RWPE2 (cell line): Measurements from ENCODE around the gene RASSF6.
A peak's percentile ranks its signal among the peaks of the same experiment; 100 is the strongest.
"Not testable (repeated sequence)": the region's sequence is repeated elsewhere in the genome, so short reads cannot be mapped to it uniquely, and the experiment has no call there.

Source experiments
- ATAC-seq: fragments of 200-7000 bp; cut with Tn5 transposase; 3 replicates; pipeline ENCODE4 v1.9.1; 2021; ENCODE audit warnings: low read depth
- DNase-seq: peaks from one replicate; pipeline ENCODE4 v3.0.0-alpha.2; 2020; ENCODE audit warnings: low spot score
- H3K27ac ChIP-seq: fragments of 450-650 bp; 2 replicates; pipeline ENCODE4 v1.5.1; 2017; ENCODE audit warnings: mild to moderate bottlenecking; ENCODE audit not compliant: poor library complexity, severe bottlenecking
- H3K27me3 ChIP-seq: fragments of 250-450 bp; sonication (Bioruptor Pico); 2 replicates; pipeline ENCODE4 v1.5.1; 2021; ENCODE audit warnings: mild to moderate bottlenecking, moderate library complexity; ENCODE audit not compliant: insufficient read depth, poor library complexity, severe bottlenecking
- H3K36me3 ChIP-seq: fragments of 250-450 bp; sonication (Bioruptor Pico); 2 replicates; pipeline ENCODE4 v1.5.1; 2020; ENCODE audit warnings: low read depth, mild to moderate bottlenecking, moderate library complexity
- H3K4me1 ChIP-seq: fragments of 250-450 bp; sonication (Bioruptor Pico); 2 replicates; pipeline ENCODE4 v1.5.1; 2021; ENCODE audit warnings: mild to moderate bottlenecking, moderate library complexity; ENCODE audit not compliant: insufficient read depth, poor library complexity, severe bottlenecking
- H3K4me3 ChIP-seq: fragments of 250-450 bp; sonication (Bioruptor Pico); 2 replicates; pipeline ENCODE4 v1.5.1; 2021; ENCODE audit warnings: mild to moderate bottlenecking, moderate library complexity; ENCODE audit not compliant: severe bottlenecking
- H3K9me3 ChIP-seq: fragments of 250-450 bp; sonication (Bioruptor Pico); 2 replicates; pipeline ENCODE4 v1.5.1; 2021; ENCODE audit warnings: mild to moderate bottlenecking, moderate library complexity; ENCODE audit not compliant: severe bottlenecking
- CTCF ChIP-seq: fragments of 450-650 bp; IDR thresholded peaks from one replicate; pipeline ENCODE4 v1.5.1; 2017; ENCODE audit warnings: mild to moderate bottlenecking, moderate library complexity; ENCODE audit not compliant: poor library complexity, severe bottlenecking

RASSF6 gene

DNA sequence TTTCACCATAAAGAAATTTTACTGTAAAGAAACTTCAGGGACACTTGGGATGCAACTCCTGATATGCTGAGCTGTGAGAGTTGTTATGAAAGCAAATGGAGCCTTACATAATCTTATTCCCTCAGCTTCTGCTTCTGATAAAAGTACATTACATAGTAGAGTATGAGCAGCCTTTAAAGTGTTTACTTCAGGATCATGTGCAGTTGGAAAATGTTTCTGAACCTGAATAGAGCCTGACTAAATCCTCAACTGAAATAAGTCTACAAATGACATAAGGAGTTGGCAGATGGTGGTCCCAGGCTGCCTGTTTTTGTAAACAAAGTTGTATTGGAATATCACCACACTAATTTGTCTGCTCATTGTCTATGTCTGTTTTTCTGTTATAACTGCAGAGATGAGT, 19.3 kb downstream of the RASSF6 start:
- no peak for ATAC-seq
- H3K9me3 ChIP-seq: no peaks in the 10 kb centered on the region
- no peak for TF ChIP-seq CTCF
- H3K36me3 ChIP-seq: no peaks in the 10 kb centered on the region
- H3K27ac ChIP-seq: no peak overlapping the region
- no peak overlapping the region for H3K4me3 ChIP-seq
- no peak for DNase-seq
- no peaks in the 10 kb centered on the region for H3K27me3 ChIP-seq
- peaks cover 15% of the 10 kb centered on the region for H3K4me1 ChIP-seq

GRCh38 chr4:73599182-73599581, 21.1 kb downstream of the RASSF6 start:
- Histone ChIP-seq H3K9me3 (no peaks in the 10 kb centered on the region), H3K27ac (peak overlapping the region; percentile 51), H3K27me3 (no peaks in the 10 kb centered on the region), H3K4me3 (no peak overlapping the region), H3K36me3 (no peaks in the 10 kb centered on the region), H3K4me1 (peaks cover 15% of the 10 kb centered on the region)
- ATAC-seq: peak; percentile 94
- TF ChIP-seq CTCF: no peak
- no peak for DNase-seq

- Histone ChIP-seq H3K27ac (no peak overlapping the region), H3K27me3 (no peaks in the 10 kb centered on the region), H3K4me3 (no peak overlapping the region), H3K9me3 (no peaks in the 10 kb centered on the region), H3K4me1 (peaks cover 15% of the 10 kb centered on the region), H3K36me3 (no peaks in the 10 kb centered on the region)
- ATAC-seq (no peak), DNase-seq (no peak)
- no peak for TF ChIP-seq CTCF
Measured at GRCh38 chr4:73597594-73597993, 22.6 kb downstream of the RASSF6 start.

GRCh38 chr4:73597183-73597582, 23.1 kb downstream of the RASSF6 start:
- not testable (repeated sequence) for H3K4me3 ChIP-seq, H3K27ac ChIP-seq, H3K27me3 ChIP-seq, DNase-seq, ATAC-seq, H3K9me3 ChIP-seq, H3K36me3 ChIP-seq
- H3K4me1 ChIP-seq: peaks cover 15% of the 10 kb centered on the region

DNA sequence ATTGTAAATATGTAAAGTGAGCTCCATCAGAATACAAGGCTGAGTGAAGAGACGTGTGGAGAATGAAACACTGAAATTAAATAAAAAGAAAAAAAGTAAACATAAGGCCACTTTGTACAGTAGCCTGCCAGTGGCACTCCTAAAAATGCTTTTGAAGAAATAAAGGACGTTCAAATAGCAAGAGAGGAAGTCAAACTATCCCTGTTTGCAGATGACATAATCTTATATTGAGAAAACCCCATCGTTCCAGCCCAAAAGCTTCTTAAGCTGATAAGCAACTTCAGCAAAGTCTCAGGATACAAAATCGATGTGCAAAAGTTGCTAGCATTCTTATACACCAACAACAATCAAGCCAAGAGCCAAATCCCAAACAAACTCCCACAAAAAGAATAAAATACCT, 24.2 kb downstream of the RASSF6 start:
- no peaks in the 10 kb centered on the region for H3K36me3 ChIP-seq
- H3K4me3 ChIP-seq: no peak overlapping the region
- ATAC-seq (no peak), DNase-seq (no peak)
- no peaks in the 10 kb centered on the region for H3K9me3 ChIP-seq
- H3K4me1 ChIP-seq: peaks cover 18% of the 10 kb centered on the region
- no peak overlapping the region for H3K27ac ChIP-seq
- H3K27me3 ChIP-seq: no peaks in the 10 kb centered on the region
- no peak for TF ChIP-seq CTCF
